HepG2 (cell line): ENCODE data around the gene ICAM2. TPM values are rescaled to one million over a fixed set of nuclear protein-coding genes. Genes with fewer than 3 reads are reported as not detected.

Experiments used
- ATAC-seq: fragments of 200-7000 bp; cut with Tn5 transposase; 3 replicates; pipeline ENCODE4 v1.9.1; 2020; ENCODE audit warnings: mild to moderate bottlenecking, moderate library complexity
- BruUV-seq: library from RNA; stranded (reverse); fragments of 400-500 nt; replicated peaks from 2 replicates; lab custom pipeline; 2021; lab: Mats Ljungman, UMichigan
- CTCF ChIA-PET: fragments of 300-600 bp; formaldehyde crosslinking; extraction: SDS; loops from one replicate; lab custom pipeline; 2021; ENCODE audit warnings: low total read pairs, inconsistent platforms, low intra/inter-chr PET ratio; lab: Yijun Ruan, JAX
- POLR2A ChIA-PET: fragments of 350-600 bp; sonication (Branson Sonifier 250); formaldehyde crosslinking; loops from one replicate; lab custom pipeline; 2020; ENCODE audit warnings: antibody characterized with exemption, inconsistent platforms; lab: Yijun Ruan, JAX
- DNase-seq: peaks from one replicate; pipeline ENCODE4 v3.0.0-alpha.2; 2015; ENCODE audit warnings: low spot score
- FAIRE-seq: peaks from 3 replicates; lab custom pipeline; 2011; peaks lifted over from hg19 to GRCh38; lab: Jason Lieb, UNC
- H2AFZ ChIP-seq: one replicate; pipeline ENCODE4 v1.6.1; 2011; ENCODE audit warnings: low read length, inconsistent platforms
- H3K27ac ChIP-seq: fragments of 300-600 bp; 3 replicates; pipeline ENCODE4 v1.8.0; 2011; ENCODE audit warnings: mixed run types, mild to moderate bottlenecking, mixed read lengths, low read length, inconsistent platforms; ENCODE audit not compliant: insufficient read depth; ENCODE audit errors: extremely low read length
- H3K27me3 ChIP-seq, 2 experiments: fragments of 200-600 bp in 1 of 2; 2 replicates in 1 of 2; 3 replicates in 1 of 2; pipeline versions ENCODE4 v1.6.0 to v1.8.0; 2011; ENCODE audit warnings: low read length in 2 of 2, mild to moderate bottlenecking in 2 of 2, moderate library complexity in 2 of 2, inconsistent platforms in 1 of 2; ENCODE audit not compliant: insufficient read depth in 2 of 2, control insufficient read depth in 1 of 2
- H3K36me3 ChIP-seq, 2 experiments: fragments of 200-600 bp in 1 of 2; replicated peaks in 1 of 2; 2 replicates in 1 of 2; 3 replicates in 1 of 2; pipeline versions ENCODE4 v1.5.1 to v1.8.0; 2011; ENCODE audit warnings: low read length in 2 of 2, inconsistent platforms in 1 of 2; ENCODE audit not compliant: insufficient read depth in 2 of 2, control insufficient read depth in 1 of 2
- H3K4me1 ChIP-seq: 2 replicates; pipeline ENCODE4 v1.5.1; 2012; ENCODE audit warnings: low read length, inconsistent platforms; ENCODE audit not compliant: insufficient read depth
- H3K4me2 ChIP-seq: 2 replicates; pipeline ENCODE4 v1.6.0; 2011; ENCODE audit warnings: low read depth, low read length, inconsistent platforms
- H3K4me3 ChIP-seq, 3 experiments: fragments of 200-600 bp in 1 of 3; sonication (generic), shearing (Covaris generic) in 1 of 3; replicated peaks in 1 of 3; 2 replicates each; pipeline ENCODE4 v1.5.1; 2011 to 2016; ENCODE audit warnings: low read length in 3 of 3, inconsistent platforms in 2 of 3, low read depth in 2 of 3, mild to moderate bottlenecking in 2 of 3, control low read depth in 1 of 3, mixed read lengths in 1 of 3; ENCODE audit not compliant: insufficient read depth in 1 of 3
- H3K79me2 ChIP-seq: one replicate; pipeline ENCODE4 v1.6.1; 2011; ENCODE audit warnings: low read length, inconsistent platforms; ENCODE audit not compliant: insufficient read depth
- H3K9ac ChIP-seq: 2 replicates; pipeline ENCODE4 v1.6.0; 2011; ENCODE audit warnings: mild to moderate bottlenecking, low read depth, low read length, inconsistent platforms; ENCODE audit not compliant: insufficient read depth
- H3K9me3 ChIP-seq: 2 replicates; pipeline ENCODE4 v1.5.1; 2012; ENCODE audit warnings: mild to moderate bottlenecking, low read length
- H4K20me1 ChIP-seq: 2 replicates; pipeline ENCODE4 v1.6.0; 2011; ENCODE audit warnings: inconsistent platforms, mild to moderate bottlenecking, low read length, moderate library complexity; ENCODE audit not compliant: insufficient read depth
- AHR ChIP-seq: IDR thresholded peaks from 2 replicates; pipeline ENCODE4 v1.6.1; 2018; ENCODE audit warnings: missing genetic modification reagents, missing compliant biosample characterization
- DDIT3 ChIP-seq: sonication (generic); formaldehyde crosslinking; IDR thresholded peaks from 2 replicates; pipeline ENCODE4 v1.4.0; 2020; ENCODE audit warnings: mild to moderate bottlenecking, missing genetic modification reagents
- EED ChIP-seq: sonication (generic); formaldehyde crosslinking; IDR thresholded peaks from 2 replicates; pipeline ENCODE4 v1.5.0; 2020; ENCODE audit warnings: mild to moderate bottlenecking, missing genetic modification reagents
- ETV6 ChIP-seq: sonication (generic); formaldehyde crosslinking; conservative IDR thresholded peaks from 2 replicates; pipeline ENCODE4 v1.4.0; 2020; ENCODE audit warnings: missing genetic modification reagents
- HNRNPK ChIP-seq: fragments of 200-400 bp; formaldehyde crosslinking; IDR thresholded peaks from 2 replicates; pipeline ENCODE4 v1.6.1; 2018; ENCODE audit warnings: low read length, low read depth, moderate library complexity, mild to moderate bottlenecking; ENCODE audit not compliant: poor library complexity, severe bottlenecking
- KDM3A ChIP-seq: IDR thresholded peaks from 2 replicates; pipeline ENCODE4 v1.6.1; 2018; ENCODE audit warnings: low read depth, missing compliant biosample characterization
- MED13 ChIP-seq: sonication (generic); formaldehyde crosslinking; IDR thresholded peaks from 2 replicates; pipeline ENCODE4 v1.5.0; 2020; ENCODE audit warnings: missing genetic modification reagents
- PCBP2 ChIP-seq: fragments of 200-400 bp; formaldehyde crosslinking; optimal IDR thresholded peaks from 2 replicates; pipeline ENCODE3; 2018; ENCODE audit warnings: low read length, low read depth; ENCODE audit not compliant: poor library complexity, severe bottlenecking
- PHB2 ChIP-seq: fragments of 450-650 bp; IDR thresholded peaks from 2 replicates; pipeline ENCODE4 v1.6.1; 2018; ENCODE audit not compliant: partially characterized antibody
- PREB ChIP-seq: sonication (generic); formaldehyde crosslinking; IDR thresholded peaks from 2 replicates; pipeline ENCODE4 v1.4.0; 2020; ENCODE audit warnings: missing genetic modification reagents
- RBAK ChIP-seq: sonication (generic); formaldehyde crosslinking; IDR thresholded peaks from 2 replicates; pipeline ENCODE4 v1.5.1; 2020; ENCODE audit warnings: mild to moderate bottlenecking, missing genetic modification reagents
- SNAPC5 ChIP-seq: sonication (generic); formaldehyde crosslinking; IDR thresholded peaks from 2 replicates; pipeline ENCODE4 v1.8.1; 2023; ENCODE audit warnings: mild to moderate bottlenecking, missing genetic modification reagents, borderline replicate concordance
- ZKSCAN1 ChIP-seq: fragments of 150-350 bp; IDR thresholded peaks from 2 replicates; pipeline ENCODE4 v1.6.1; 2014; ENCODE audit warnings: low read length
- ZNF274 ChIP-seq: sonication (generic); formaldehyde crosslinking; IDR thresholded peaks from 2 replicates; pipeline ENCODE4 v1.5.1; 2020; ENCODE audit warnings: mild to moderate bottlenecking, missing genetic modification reagents
- ZNF577 ChIP-seq: sonication (generic); formaldehyde crosslinking; IDR thresholded peaks from 2 replicates; pipeline ENCODE4 v1.4.0; 2020; ENCODE audit warnings: mild to moderate bottlenecking, low read depth, missing genetic modification reagents, borderline replicate concordance
- ZNF660 ChIP-seq: sonication (generic); formaldehyde crosslinking; IDR thresholded peaks from 2 replicates; pipeline ENCODE4 v1.5.1; 2020; ENCODE audit warnings: mild to moderate bottlenecking, low read depth, missing genetic modification reagents, borderline replicate concordance
- WGBS: methylation state at CpG from one replicate; pipeline ENCODE4 v1.1.6; 2017; ENCODE audit warnings: low lambda C conversion rate; 5-methylcytosine and 5-hydroxymethylcytosine counted together
- in situ Hi-C: cut with HindIII; loops from 2 replicates; pipeline ENCODE4 v1.10.0; 2017; ENCODE audit warnings: low pct_unique_long_range_greater_than_20kb; ENCODE audit not compliant: extremely low pct_ligation_motif_present
- intact Hi-C: fragments of 100-400 bp; cut with micrococcal nuclease; formaldehyde crosslinking; loops from one replicate; pipeline ENCODE4 v1.10.0; 2022; ENCODE audit not compliant: unreplicated experiment
- polyA plus RNA-seq, 8 experiments: library from polyadenylated mRNA; depleted of rRNA in 3 of 8; stranded (reverse) in 7 of 8; unstranded in 1 of 8; fragments of >200 nt; fragmentation: Illumina TruSeq in 4 of 8; extraction: Trizol in 4 of 8; gene quantifications; 2 replicates each; pipeline versions ENCODE4 v1.2.1 to v1.2.3, GENCODE V29; 2011 to 2016; ENCODE audit warnings: low read depth in 4 of 8, missing spikeins in 1 of 8, mixed read lengths in 1 of 8; ENCODE audit not compliant: insufficient read depth in 1 of 8
- total RNA-seq, 5 experiments: library from RNA; depleted of rRNA; stranded (reverse); fragments of >200 nt; fragmentation: Illumina TruSeq; extraction: Trizol; gene quantifications; 2 replicates each; pipeline ENCODE4 v1.2.3, GENCODE V29; 2016; ENCODE audit warnings: low read depth in 1 of 5

Gene ICAM2
- total and polyA plus RNA-seq, 2 of the 13 experiments (the other 11 are each of a cell fraction or from before 2014, with no cell fraction given), result 10.9 to 20.8 TPM

- in situ Hi-C loops, result no loop called here
- no peak for FAIRE-seq
These were observed 27.0 kb downstream of the ICAM2 start for GRCh38 chr17:63993368-63993985.

GRCh38 chr17:63991611-63992010 is 28.8 kb downstream of the ICAM2 start:
- Histone ChIP-seq H3K36me3 (no peaks in the 10 kb centered on the region), H4K20me1 (no peaks in the 10 kb centered on the region), H3K27me3 (peaks cover 19 to 59% of the 10 kb centered on the region in 2 experiments; a peak in 4 of 5 replicates), H3K4me3 (no peak overlapping the region), H3K4me1 (peaks cover 24% of the 10 kb centered on the region), H3K9ac (no peak overlapping the region), H3K27ac (no peak overlapping the region), H3K9me3 (no peaks in the 10 kb centered on the region), H3K79me2 (no peaks in the 10 kb centered on the region), H2AFZ (no peak overlapping the region), H3K4me2 (no peak overlapping the region)
- ChIA-PET CTCF (interaction anchor here (1.0 to 2.5 kb wide), 4 partner anchors 11 to 103 kb away, joined by 3 to 27 read pairs (median 5); partner anchors contain the start of gene GH1), POLR2A (no interaction called here)
- in situ Hi-C loops (no loop called here), intact Hi-C loops (loop anchor here (1.0 to 5.0 kb wide), 2 partner anchors 42 to 74 kb away; partner anchors contain the start of gene GH1)
- no peak for TF ChIP-seq EED
- no peak for TF ChIP-seq ZKSCAN1
- no peak for TF ChIP-seq PREB (CRISPR knock-in tag)
- no peak for TF ChIP-seq SNAPC5 (CRISPR knock-in tag)
- TF ChIP-seq ZNF577, result no peak
- TF ChIP-seq DDIT3 (CRISPR knock-in tag), result no peak
- no peak for TF ChIP-seq MED13
- FAIRE-seq (no peak), DNase-seq (no peak), ATAC-seq (no peak)
- 23% methylated on average over 11 of the region's 11 CpGs for WGBS
- no TSS peak for BruUV-seq

More at GRCh38 chr17:63993368-63993985, 27.0 kb downstream of the ICAM2 start:
- Histone ChIP-seq H3K4me2 (no peak overlapping the region), H3K36me3 (no peaks in the 10 kb centered on the region), H3K27me3 (peaks cover 24 to 64% of the 10 kb centered on the region in 2 experiments)
- ATAC-seq, result no peak
- TF ChIP-seq RBAK (CRISPR knock-in tag) (no peak), PHB2 (no peak), ZNF274 (no peak), ZNF660 (no peak), PCBP2 (peak; percentile 45), ETV6 (CRISPR knock-in tag) (no peak), KDM3A (CRISPR knock-in tag) (no peak), AHR (no peak), HNRNPK (peak; percentile 79)
- TF ChIP-seq, all 625 proteins: peak for 2
- H3K9ac ChIP-seq, result no peak overlapping the region
- no peaks in the 10 kb centered on the region for H4K20me1 ChIP-seq
- no peaks in the 10 kb centered on the region for H3K9me3 ChIP-seq
- BruUV-seq, result no TSS peak
- no peak overlapping the region for H3K4me3 ChIP-seq
- ChIA-PET CTCF (no interaction called here), POLR2A (no interaction called here)
- no peaks in the 10 kb centered on the region for H3K79me2 ChIP-seq
- no peak overlapping the region for H2AFZ ChIP-seq
- H3K4me1 ChIP-seq, result peaks cover 24% of the 10 kb centered on the region
- no peak for DNase-seq
- no CpG with 5 or more reads among the region's 3 CpGs for WGBS
- intact Hi-C loops, result loop anchor here (5.0 kb wide), 1 partner anchor 76 kb away; the partner anchor contains the start of gene GH1
- no peak overlapping the region for H3K27ac ChIP-seq
